ENCODE results near the gene RNF39.

GRCh38 chr6:30122515-30122914, 46.9 kb upstream of the RNF39 start:
- TF ChIP-seq, protein P1, sequence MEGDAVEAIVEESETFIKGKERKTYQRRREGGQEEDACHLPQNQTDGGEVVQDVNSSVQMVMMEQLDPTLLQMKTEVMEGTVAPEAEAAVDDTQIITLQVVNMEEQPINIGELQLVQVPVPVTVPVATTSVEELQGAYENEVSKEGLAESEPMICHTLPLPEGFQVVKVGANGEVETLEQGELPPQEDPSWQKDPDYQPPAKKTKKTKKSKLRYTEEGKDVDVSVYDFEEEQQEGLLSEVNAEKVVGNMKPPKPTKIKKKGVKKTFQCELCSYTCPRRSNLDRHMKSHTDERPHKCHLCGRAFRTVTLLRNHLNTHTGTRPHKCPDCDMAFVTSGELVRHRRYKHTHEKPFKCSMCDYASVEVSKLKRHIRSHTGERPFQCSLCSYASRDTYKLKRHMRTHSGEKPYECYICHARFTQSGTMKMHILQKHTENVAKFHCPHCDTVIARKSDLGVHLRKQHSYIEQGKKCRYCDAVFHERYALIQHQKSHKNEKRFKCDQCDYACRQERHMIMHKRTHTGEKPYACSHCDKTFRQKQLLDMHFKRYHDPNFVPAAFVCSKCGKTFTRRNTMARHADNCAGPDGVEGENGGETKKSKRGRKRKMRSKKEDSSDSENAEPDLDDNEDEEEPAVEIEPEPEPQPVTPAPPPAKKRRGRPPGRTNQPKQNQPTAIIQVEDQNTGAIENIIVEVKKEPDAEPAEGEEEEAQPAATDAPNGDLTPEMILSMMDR (IDR thresholded peaks at IDR 0.05): no peak
- TF ChIP-seq POLR2A (IDR thresholded peaks at IDR 0.05): no peak

Data from thyroid gland (tissue), 4 donors.